GM21529 (cell line): ENCODE results near the gene AKR7A3.
"Not testable (repeated sequence)": the region's sequence is repeated elsewhere in the genome, so short reads cannot be mapped to it uniquely, and the experiment has no call there.

Experiments
- ATAC-seq: cut with Tn5 transposase; IDR thresholded peaks from one replicate; pipeline ENCODE4 v1.9.1; 2021; ENCODE audit not compliant: unreplicated experiment

The AKR7A3 gene

DNA sequence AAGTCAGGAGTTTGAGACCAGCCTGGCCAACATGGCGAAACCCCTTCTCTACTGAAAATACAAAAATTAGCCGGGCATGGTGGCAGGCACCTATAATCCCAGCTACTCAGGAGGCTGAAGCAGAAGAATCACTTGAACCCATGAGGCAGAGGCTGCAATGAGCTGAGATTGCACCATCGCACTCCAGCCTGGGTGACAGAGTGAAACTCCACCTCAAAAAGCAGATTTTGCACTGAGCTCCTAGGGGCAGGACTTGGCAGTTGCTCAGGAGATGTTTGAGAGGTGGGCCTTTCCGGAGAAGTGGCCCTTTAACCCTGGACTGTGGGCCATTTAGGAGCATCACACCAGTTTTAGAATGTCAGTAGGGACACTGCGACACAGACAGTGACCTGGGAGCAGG is 32.3 kb downstream of the AKR7A3 start:
- not testable (repeated sequence) for ATAC-seq

DNA sequence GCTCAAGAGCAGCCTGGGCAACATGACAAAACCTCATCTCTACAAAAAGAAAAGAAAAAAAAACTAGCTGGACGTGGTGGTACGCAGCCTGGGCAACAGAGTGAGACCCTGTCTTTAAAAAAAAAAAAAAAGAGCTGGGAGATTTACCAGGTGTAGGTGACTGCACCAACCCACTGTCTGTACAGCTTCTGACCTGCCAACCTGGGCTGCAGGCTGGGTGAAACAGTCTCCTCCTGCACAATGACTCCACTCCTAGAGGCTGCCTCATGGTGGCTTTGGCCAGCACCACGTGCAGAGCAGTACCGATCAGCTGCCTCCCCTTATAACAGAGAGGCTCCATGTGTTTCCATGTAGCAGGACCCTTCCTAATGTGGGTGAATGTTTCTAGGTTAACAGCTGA is 33.3 kb downstream of the AKR7A3 start:
- ATAC-seq = no peak

DNA sequence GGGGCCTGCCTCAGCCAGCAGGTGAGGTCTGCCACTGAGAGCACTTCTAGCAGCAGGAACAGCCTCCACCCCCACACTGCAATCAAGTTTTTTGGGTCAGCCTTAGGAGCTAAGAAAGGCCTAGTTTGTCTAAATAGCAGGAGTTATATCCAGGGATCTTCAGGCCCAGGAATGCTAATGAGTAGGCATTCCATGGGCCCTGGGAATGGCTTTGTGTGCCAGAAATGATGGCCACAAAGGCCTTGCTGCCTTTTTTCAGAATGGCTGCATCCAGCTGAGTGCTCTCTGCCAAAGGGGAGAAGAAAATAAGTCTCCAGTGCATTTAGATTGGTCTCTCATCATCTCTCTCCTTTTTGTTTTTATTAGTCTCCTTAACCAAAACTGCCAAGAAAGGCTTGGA is 34.2 kb downstream of the AKR7A3 start:
- no peak for ATAC-seq

DNA sequence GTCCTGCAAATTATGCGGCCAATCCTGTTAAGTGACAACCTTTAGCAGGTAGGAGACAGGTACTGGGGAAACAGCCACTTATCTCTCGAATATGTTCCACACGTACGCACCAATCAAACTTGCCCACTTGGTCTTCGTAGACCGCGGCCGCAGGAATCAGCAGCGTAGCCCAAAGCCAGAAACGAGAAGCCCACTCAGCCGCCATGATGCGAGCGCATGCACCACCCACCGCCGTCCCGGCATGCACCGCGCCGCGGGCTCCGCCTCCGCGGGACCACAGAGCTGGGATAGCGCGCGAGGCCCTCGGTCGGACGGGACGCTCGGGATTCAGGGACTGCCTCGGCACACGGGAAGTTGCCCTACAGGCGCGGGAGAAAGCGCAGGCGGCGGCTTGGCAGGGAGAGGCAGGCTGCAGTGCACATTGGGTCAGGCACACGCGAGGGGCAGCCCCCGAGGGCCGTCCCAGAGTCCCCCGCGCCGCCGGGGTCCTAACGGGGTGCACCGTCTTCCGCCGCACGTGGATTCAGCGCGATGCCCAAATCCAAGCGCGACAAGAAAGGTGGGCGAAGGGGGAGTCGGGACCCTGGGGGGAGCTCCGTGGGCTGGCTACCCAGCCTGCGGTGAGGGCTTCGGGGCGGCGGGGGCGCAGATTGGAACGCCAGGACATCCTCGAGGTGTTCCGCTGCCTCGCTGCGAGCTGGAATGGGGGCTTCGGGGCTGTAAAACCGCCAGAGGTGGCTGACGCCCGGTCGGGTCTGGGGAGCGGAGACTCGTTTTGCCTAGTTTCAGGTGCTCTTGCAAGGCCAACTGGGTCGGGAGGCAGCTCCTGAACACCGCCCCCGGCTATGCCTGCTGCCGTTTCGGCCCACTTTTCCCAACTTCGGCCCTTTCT is 37.0 kb downstream of the AKR7A3 start, which contains the start of the genes EMC1 and MRTO4:
TSS of gene EMC1 (minus strand) at position 220 of the 892 bp plus-strand sequence. CDS start at position 205, 15 bp downstream.
TSS of gene MRTO4 (plus strand) at position 501 of the 892 bp plus-strand sequence. CDS start at position 532, 31 bp downstream.
- peak; percentile 76 for ATAC-seq

DNA sequence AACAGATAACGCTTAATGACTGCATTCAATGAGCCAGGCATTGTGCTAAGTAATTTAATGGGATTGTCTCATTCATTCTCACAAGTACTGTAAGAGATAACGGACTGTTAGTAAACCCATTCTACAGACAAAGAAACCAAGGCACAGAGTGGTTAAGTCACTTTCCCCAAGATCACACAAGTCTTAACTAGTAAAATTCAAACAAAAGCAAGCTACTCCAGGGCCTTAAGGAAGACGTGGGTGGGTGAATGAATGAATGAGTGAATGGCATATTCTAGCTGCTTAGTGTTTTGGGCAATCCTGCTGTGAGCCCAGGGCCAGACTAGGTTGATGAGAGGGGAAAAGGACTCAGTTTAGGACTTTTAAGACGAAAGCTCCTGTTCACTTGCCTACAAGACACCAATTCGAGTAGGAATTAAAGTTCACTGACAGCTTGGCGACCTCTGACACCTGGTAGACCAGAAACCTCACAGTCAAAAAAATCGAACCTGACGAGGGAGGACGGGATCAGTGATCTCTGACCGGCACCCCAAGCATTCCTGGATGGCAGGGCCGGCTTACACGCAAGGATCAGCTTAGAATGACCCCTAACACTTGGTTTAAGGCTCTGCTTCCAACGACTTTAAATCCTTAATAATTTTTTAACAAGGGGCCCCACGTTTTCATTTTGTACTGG is 37.8 kb downstream of the AKR7A3 start:
- peak; percentile 9 for ATAC-seq

DNA sequence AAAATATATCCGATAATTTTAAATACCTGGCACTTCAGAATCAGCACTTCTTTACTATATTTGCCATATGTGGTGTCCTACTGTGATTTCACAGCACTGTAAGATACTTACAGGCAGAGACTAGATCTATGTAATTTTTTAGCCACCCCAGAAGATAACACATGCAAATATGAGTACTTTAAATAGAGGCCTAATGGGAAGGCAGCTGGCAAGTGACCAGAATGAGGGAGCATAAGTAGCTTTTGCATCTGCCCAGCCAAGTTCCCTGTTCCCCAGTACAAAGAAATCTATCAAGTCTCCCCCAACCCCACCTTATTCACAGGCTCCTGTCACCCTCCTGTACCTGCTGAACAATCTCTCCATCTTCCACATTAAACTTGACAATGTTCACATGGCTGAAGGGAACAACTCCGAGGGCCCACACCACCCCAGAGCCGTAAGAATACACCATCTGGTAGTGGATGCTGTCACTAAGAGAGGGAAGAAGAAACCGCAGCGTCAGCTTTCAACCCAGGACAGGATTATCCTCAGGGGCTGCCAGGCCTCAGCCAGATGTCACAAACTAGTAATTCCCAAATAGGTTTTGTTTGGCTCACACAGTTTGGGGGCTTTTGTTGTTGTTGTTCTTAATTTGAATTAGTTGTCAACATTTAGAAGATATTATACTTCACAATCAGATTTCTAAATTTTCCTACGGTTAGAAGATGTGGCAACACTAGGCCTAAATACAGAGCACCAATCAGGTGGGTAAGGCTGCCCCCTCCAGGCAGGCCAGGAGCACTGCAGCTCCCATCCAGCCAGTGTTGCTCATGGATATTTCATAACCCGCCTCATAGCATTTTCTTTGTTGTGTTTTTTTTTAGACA is 47.7 kb downstream of the AKR7A3 start:
- ATAC-seq = no peak

DNA sequence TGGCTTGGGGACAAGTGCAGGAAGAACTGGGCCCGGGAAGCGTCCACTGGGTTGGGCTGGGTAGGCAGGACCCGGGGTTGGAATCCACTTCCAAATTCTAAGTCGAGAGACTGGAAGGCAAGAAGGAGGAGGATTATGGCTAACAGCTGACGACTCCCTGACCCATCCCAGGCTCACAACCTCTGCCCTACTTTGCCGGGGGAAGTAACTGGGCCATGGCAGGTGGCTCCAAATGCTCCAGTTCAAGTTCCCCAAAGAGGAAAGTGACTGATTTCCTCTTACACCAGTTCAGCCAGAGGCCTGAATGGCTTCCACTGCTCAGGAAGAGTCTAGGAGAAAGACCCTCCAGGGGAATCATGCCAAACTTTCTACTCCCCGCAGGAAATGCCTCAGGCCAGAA is 48.7 kb downstream of the AKR7A3 start:
- ATAC-seq = no peak

DNA sequence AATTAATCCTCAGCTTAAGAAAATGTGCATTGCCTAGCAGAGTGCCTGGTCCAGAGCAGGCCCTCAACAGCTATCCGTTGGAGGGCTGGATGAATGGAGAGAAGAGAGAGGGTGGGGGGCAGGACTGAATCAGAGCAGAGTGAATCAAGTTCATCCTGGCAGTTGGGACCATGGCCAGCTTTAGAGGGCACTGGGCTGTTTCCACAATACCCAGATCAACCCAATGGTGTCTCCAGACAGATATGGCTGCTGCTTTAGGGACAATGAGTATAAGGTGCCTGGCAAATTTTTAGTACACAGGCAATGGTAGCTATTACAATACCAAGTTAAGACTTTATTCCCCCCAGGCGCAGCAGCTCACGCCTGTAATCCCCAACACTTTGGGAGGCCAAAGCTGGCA is 54.3 kb downstream of the AKR7A3 start:
- no peak for ATAC-seq
